HG03064 (cell line): ENCODE data around the gene PDZD7.
"Not testable (repeated sequence)": the region's sequence is repeated elsewhere in the genome, so short reads cannot be mapped to it uniquely, and the experiment has no call there.

Source experiments
- ATAC-seq: cut with Tn5 transposase; IDR thresholded peaks from one replicate; pipeline ENCODE4 v1.9.1; 2021; ENCODE audit warnings: low read depth; ENCODE audit not compliant: unreplicated experiment

PDZD7 gene

DNA sequence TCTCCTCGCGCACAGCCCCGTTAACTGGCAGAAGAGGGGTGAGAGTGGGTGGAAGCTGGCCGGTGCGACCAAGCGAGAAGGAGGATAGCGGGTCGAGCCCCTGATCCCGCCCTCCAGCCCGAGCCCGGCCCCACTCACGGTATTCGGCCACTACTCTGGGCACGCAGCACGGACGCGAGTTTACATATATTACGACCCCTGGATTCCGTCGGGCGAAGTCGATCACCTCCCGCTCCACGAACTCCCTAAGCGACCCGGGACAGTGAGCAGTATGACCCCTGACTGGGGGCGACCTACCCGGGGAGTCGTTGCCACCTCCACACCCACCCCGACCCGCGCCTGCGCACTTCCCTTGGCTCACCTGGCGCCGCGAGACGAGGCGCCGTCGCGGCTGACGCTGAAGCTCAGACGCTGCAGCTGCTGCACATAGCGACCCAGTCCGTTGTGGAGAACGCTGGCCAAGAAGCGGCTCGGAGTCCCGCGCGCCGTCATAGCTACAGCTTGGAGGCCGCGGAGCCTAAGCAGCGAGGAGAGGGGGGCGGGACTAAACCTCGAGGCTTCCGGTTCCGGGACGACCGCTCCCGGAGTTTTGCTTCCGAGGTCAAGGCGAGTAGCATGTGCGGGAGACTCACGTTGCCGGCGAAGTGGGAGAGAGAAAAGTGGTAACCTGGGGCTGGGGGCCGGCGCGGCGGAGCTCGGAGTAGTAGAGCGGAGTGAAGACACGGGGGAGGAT is 43.8 kb downstream of the PDZD7 start, which contains the start of the genes MRPL43 and TWNK:
MRPL43 (minus strand) TSS at position 546 of the 733 bp plus-strand sequence; CDS start at position 492, 54 bp downstream.
TWNK (plus strand) TSS at position 592 of the 733 bp plus-strand sequence. CDS start 668 bp downstream, outside the sequence.
- peak; percentile 83 for ATAC-seq

DNA sequence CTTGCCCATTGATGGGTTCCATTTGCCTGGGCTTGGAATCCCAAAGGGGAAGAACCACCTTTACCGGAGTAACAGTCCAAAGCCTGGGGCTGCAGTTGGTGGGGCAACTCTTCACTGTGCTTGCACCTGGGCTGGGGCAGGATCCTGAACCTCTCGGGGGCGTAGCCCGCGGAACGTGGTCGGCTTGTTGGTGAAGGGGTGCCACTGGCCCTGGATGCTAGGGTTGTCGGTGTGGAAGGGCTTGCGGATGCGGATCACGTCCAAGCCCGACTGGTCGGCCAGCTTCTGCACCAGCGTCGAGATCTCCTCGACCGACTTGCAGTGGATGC is 44.3 kb downstream of the PDZD7 start:
- no peak for ATAC-seq

DNA sequence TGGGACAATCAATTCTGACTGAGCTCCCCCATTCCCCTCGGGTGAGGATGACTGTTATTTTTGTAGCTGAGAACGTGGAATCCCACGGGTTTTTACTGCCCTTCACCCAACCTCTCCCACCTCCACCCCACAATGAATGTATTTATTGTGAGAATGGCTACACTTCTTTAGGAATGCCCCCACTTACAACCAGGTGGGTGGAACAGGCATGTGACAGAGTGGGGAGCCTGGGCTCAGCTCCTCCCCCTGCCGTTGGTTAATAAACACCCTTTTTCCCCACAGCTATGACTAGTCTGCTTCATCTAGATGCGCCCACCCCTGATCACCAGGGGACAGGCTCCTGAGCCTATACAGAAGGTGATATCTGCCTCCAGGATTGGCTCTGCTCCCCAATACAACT is 45.6 kb downstream of the PDZD7 start:
- ATAC-seq = no peak

DNA sequence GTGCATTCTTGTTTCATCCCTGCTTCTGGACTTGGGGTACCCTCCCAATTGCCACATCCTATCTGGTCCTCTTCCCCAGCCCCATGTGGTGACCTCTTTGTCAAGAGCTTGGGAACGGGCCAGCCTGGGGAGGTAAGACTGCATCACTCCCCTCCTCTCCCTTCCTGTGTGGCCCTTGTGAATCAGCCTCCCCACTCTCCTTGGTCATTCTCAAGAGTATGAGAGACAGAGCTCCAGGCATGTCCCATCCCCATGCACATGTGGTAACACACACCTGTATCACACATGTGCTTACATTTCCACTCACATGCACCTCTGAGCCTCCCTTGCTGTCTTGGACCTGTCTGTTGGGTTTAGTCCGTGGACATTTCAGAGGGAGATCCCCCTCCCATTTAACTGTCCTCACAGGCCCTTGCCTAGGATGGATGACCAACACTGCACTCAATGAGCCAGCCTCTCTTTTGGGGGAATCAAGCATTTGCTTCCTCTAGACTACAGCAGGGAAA is 46.2 kb downstream of the PDZD7 start:
- no peak for ATAC-seq

DNA sequence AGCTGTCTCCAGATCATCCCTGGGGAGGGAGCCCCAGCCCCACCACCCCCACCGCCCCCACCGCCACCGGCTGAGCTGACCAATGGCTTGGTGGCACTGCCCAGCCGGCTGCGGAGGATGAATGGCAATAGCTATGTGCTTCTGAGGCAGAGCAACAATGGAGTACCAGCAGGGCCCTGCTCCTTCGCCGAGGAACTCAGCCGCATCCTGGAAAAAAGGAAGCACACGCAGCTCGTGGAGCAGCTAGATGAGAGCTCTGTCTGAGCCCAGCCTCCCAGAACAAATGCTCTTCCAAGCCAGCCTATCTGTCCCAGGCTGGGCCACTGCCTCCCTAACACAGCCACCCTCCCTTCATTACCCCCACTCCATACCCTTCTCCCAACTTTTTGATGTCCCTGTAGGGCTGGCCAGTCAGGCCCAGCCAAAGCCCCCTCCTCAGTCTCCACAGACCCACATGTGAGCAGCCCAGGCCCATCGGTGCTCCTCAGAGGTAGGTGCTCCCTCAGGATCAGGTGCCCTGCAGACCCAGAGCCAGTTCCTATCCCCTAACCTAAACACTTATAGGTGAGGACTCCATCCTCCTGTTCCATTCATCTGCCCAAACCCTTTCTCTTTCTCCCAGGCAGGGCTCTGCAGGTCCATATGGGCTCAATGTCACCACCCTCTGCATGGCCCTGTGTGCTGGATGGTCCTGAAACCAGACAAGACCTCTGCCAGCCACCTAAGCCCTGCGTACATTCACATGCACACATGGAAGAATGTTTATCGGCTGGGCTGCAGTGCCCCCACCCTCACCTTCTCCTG is 46.9 kb downstream of the PDZD7 start:
- ATAC-seq = no peak

DNA sequence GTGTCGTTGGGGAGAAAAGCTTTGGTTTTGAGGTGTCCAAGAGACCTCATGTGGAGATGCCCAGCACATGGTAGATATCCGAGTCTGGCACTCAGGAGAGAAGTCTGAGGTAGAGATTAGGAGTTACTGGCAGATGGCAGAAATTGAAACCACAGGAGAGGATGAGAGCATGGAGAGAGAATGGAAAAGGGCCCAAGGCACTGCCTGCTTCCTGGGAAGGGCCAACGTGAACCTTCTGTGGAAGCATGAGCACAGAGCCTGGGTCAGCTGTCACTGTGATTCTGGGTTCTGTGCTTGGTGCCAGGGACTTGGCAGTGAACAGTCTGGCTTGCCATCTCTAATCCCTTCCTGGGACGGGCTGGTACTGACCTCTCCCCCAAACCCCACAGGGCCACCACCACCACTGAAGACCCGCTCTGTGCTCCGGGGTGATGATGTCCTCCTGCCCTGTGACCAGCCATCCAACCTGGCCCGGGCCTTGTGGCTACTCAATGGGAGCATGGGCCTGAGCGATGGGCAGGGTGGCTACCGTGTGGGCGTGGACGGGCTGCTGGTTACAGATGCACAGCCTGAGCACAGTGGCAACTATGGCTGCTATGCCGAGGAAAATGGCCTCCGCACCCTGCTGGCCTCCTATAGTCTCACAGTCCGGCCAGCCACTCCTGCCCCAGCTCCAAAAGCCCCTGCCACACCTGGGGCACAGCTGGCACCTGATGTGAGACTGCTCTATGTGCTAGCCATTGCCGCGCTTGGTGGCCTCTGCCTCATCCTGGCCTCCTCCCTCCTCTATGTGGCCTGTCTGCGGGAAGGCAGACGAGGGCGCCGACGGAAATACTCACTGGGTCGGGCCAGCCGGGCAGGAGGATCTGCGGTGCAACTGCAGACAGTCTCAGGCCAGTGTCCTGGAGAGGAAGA is 47.8 kb downstream of the PDZD7 start:
- ATAC-seq = no peak

DNA sequence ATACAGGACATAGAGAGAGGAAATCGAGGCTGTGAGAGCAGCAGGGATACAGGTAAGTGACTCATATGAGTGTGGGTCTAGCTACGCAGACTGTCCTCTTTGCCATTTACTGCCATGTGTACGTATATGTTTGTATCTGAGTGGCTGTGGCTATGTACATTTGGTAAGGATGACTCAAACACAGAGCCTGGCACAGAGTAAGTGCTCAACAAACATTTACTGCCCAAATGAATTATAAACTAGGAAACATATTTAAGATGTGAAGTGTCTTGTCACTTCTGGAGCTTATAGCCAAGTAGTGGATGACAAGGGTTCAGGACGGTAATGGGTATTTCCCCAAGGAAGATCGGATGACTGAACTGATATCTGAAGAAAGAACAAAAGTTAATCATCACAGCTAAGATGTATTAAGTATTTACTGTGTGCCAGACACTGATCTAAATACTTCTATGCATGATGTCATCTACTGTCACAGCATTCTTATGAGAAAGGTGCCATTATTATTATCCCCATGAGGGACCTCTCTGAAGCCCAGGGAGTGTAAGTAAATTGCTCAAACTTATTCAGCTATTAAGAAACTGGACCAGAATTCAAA is 49.7 kb downstream of the PDZD7 start:
- no peak for ATAC-seq

DNA sequence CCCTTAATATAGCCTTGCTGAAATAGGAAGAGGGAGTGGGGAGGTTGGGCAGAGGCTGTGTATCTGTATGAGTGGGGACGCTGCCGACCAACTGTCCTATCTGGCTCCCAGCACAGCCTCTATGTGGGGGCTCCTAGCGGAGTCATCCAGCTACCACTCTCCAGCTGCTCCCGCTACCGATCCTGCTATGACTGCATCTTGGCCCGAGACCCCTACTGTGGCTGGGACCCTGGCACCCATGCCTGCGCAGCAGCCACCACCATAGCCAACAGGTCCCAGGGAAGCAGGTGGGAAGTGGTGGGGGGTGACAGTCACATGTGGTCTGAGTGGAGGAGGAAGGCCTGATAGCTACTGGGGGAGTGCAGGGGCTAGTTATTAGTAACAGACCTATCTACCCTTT is 50.2 kb downstream of the PDZD7 start:
- no peak for ATAC-seq

DNA sequence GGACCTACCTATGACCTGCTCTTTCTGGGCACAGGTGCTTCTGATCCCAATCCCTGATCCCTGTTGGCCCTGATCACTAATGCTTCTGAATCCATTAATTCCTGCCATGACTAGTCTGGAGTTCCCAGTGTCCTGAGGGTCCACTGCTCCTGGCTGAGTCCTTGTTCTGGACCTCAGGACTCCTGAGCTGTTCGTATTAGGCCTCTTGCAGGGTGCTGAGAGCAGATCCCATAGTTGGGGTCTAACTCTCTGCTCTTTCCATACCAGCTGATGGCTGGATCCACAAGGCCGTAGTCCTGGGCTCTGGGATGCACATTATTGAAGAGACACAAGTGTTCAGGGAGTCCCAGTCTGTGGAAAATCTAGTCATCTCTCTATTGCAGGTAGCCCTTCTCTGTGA is 50.6 kb downstream of the PDZD7 start:
- ATAC-seq = no peak

DNA sequence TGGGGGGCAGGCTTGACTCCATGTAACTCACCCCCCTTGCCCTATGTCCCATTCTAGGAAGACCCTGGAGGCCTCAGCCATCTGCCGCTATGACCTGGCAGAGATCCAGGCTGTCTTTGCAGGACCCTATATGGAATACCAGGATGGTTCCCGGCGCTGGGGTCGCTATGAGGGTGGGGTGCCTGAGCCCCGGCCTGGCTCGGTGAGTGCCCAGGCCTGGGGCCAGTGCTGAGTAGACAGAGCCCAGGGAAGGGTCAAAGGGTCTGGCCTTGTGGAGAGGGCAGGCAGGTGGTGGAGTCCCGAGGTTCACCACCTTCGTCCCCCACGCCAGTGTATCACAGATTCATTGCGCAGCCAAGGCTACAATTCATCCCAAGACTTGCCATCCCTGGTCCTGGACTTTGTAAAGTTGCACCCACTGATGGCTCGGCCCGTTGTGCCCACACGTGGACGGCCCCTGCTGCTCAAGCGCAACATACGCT is 51.1 kb downstream of the PDZD7 start:
- no peak for ATAC-seq

DNA sequence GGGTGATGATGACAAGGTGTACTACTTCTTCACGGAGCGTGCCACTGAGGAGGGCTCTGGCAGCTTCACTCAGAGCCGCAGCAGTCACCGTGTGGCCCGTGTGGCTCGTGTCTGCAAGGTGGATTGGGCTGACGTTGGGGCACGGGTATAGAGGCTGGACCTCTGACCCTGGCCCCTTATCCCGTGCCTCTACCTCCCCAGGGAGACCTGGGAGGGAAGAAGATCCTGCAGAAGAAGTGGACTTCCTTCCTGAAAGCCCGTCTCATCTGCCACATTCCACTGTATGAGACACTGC is 52.1 kb downstream of the PDZD7 start:
- ATAC-seq = no peak

DNA sequence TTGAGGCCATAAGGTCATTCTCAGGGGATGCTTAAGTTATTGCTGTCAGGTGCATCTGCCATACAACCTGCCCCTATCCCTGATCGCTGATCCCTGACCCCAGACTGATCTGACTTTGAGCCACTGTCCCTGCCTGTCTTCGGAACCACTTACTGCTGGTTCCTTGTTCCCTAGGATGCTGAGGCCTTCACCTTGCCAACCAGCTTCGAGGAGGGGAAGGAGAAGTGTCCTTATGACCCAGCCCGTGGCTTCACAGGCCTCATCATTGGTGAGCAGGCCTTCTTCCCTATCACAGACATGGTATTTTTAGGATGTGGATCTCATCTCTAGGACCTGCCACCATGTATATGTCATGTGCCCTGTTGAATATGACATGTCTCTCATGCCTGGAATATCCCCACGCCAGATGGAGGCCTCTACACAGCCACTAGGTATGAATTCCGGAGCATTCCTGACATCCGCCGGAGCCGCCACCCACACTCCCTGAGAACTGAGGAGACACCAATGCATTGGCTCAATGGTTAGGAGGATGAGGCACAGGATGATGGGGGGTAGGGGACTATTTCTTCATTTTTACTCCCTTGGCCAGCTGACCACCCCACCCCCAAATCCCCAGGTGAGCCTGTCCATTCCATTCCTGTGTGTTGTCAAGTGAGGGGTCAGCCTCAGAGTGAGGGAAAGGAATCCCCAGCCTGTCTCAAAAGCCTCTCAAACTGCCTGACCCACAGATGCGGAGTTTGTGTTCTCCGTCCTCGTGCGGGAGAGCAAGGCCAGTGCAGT is 52.6 kb downstream of the PDZD7 start:
- ATAC-seq = no peak

DNA sequence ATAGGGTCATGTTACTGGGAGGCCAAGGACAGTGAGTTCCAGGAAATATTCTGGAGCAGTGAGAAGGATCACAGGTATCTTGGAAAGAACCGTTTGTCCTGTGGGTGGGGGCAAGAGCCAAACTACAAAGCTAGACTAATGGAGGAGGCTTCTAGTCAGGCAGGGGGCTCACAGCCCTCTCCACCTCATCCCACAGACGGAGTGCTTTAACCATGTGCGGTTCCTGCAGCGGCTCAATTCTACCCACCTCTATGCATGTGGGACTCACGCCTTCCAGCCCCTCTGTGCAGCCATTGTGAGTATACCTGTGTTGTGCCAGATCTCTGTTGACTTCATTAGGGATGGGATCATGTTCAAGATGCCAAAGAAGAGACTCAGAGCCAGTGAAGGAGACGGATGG is 53.5 kb downstream of the PDZD7 start:
- no peak for ATAC-seq

DNA sequence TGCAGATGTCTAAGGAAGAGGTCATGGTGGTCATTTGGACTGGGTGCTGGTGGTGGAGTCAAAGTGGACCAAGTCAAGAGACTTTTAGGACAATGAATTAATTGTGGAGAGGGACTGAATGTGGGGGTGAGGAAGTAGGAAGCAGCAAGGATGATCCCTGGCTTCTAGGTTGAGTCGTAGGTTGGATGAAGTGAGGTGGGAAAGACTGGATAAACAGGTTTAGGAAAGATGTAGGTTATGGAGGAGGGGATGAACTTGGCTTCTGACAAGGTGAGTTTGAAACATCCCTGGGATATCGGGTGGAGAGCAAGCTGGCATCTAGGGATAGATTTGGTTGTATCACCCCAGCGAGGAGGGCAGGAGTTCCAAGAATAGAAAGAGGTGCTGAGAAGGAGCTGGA is 54.0 kb downstream of the PDZD7 start:
- ATAC-seq = no peak

DNA sequence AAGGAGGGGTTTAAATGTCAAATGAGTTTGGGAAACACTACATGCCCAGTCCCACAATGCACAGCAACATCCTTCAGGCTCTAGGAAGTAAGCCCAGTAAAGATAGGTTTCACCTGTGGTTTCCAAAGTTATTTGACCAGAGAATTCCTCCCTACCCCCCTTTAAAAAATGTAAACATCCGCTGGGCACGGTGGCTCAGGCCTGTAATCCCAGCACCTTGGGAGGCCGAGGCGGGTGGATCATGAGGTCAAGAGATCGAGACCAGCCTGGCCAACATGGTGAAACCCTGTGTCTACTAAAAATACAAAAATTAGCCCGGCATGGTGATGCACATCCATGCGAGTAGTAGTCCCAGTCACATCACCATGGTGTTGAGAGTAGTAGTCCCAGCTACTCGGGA is 55.5 kb downstream of the PDZD7 start:
- ATAC-seq = not testable (repeated sequence)

DNA sequence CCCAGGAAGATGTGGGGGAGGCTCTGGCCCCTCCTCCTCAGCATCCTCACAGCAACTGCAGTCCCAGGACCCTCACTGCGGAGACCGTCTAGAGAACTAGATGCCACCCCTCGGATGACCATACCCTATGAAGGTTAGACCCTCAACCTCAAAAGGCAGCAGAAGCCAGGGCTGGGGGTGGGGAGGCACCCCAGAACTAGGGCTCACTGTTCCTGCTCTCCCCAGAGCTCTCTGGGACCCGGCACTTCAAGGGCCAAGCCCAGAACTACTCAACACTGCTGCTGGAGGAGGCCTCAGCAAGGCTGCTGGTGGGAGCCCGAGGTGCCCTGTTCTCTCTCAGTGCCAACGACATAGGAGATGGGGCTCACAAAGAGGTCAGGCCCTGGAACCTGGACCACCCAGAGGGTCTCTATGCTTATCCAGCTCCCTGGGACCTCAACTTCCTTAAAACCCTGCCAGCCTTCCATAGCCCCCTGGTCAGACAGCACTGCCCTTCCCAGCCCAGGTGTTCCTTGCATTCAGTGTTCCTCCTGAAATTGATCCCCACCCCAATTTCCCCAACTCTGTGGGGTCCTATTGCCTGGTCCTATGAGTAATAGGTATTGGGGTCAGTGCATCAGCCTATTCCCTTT is 57.9 kb downstream of the PDZD7 start:
- ATAC-seq = no peak

DNA sequence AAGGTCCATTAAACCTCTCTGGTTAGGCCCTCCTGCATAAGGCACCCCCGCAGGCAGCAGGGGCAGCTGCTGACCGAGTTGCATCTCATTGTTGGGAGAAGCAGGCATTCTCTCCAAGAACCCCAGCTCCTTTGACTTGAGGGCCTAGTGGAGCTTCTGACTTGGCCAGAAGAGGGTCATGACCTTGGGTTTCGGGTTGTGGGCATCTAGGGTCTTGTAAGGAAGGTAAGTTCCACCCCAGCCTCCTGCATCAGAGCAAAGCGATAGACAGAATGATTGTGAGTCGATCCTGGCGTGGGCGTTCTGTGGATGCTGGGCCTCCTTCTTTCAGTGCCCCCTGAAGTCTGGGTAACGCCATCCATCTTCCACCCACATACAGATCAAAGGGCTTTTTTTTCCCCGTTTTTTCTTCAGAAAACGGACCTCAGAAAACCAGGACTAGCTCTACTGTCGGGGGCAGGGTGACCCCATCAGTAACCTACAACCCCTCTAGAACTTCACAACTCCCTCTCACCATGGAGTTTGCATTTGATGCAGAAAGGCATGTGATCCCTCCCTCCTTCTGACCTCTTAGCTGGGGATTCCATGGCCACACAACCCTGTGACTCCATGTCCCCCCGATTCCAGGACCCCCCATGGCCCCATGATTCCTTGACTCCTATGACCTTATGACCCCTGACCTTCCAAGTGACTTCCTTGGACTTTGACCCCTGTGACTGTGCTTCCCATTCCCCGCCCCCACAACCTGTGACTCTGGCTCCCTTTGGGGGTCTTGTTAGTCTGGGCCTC is 58.6 kb downstream of the PDZD7 start:
- ATAC-seq = no peak
